ENCODE data around the gene GPR141.

The GPR141 gene

GRCh38 chr7:37775921-37776320 is 92.4 kb downstream of the GPR141 start:
- DNase-seq (ENCODE audit: low read depth in 2 of 3, low spot score in 2 of 3) = no peak

GRCh38 chr7:37781156-37781555 is 97.6 kb downstream of the GPR141 start:
- DNase-seq (ENCODE audit: low read depth in 2 of 3, low spot score in 2 of 3) = no peak

GRCh38 chr7:37782166-37782565 is 98.6 kb downstream of the GPR141 start:
- no peak for DNase-seq (ENCODE audit: low read depth in 2 of 3, low spot score in 2 of 3)

GRCh38 chr7:37784015-37784414 is 100.4 kb downstream of the GPR141 start:
- no peak for DNase-seq (ENCODE audit: low read depth in 2 of 3, low spot score in 2 of 3)

GRCh38 chr7:37786741-37787569 is 103.4 kb downstream of the GPR141 start:
- no peak for DNase-seq (ENCODE audit: low read depth in 2 of 3, low spot score in 2 of 3)
